Measurements from ENCODE around the gene TPCN2. TPM values are rescaled to one million over a fixed set of nuclear protein-coding genes. Genes with fewer than 3 reads are reported as not detected.

The TPCN2 gene
- total RNA-seq, 6 experiments from 2014 or later, result 10.7 to 27.2 (median 15.6) TPM

- peaks cover 0 to 9% (median 4%) of the 10 kb centered on the region in 4 donors for H3K4me1 ChIP-seq
- WGBS (ENCODE audit: insufficient coverage, low coverage, low lambda C conversion rate, missing lambda C conversion rate), result 60% methylated on average over 3 of the region's 21 CpGs
- DNase-seq (no peak), ATAC-seq (no peak)
- no peak overlapping the region for H3K4me3 ChIP-seq
- H3K9me3 ChIP-seq, result no peaks in the 10 kb centered on the region
- H3K36me3 ChIP-seq, result no peaks in the 10 kb centered on the region
- intact Hi-C loops (cut with DNase I), result loop anchor here in 1 of 2 donors (10.0 kb wide), 1 partner anchor 305 kb away; no protein-coding TSS in a partner anchor
- H3K27ac ChIP-seq, result no peak overlapping the region
- H3K27me3 ChIP-seq, result no peaks in the 10 kb centered on the region
- TF ChIP-seq POLR2A (IDR thresholded peaks at IDR 0.05), result no peak
- TF ChIP-seq, protein P1, sequence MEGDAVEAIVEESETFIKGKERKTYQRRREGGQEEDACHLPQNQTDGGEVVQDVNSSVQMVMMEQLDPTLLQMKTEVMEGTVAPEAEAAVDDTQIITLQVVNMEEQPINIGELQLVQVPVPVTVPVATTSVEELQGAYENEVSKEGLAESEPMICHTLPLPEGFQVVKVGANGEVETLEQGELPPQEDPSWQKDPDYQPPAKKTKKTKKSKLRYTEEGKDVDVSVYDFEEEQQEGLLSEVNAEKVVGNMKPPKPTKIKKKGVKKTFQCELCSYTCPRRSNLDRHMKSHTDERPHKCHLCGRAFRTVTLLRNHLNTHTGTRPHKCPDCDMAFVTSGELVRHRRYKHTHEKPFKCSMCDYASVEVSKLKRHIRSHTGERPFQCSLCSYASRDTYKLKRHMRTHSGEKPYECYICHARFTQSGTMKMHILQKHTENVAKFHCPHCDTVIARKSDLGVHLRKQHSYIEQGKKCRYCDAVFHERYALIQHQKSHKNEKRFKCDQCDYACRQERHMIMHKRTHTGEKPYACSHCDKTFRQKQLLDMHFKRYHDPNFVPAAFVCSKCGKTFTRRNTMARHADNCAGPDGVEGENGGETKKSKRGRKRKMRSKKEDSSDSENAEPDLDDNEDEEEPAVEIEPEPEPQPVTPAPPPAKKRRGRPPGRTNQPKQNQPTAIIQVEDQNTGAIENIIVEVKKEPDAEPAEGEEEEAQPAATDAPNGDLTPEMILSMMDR (IDR thresholded peaks at IDR 0.05), result no peak
Observed at GRCh38 chr11:69120096-69120875, 71.6 kb downstream of the TPCN2 start.

DNA sequence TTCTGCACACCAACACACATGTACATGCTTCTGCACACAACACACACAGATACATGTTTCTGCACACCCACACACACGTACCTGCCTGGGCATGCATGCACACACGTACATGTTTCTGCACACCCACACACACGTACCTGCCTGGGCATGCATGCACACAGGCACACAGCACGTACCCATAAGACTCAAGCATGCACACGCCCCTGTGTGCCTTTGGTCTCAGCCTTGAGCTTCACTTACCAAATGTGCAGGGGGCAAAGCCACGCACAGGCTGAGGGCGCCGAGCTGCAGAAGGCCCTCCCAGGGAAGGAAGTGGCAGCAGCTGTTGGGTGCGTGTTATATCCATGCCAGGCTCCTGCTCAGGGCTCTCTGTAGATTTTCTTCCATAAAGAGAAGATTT, 72.3 kb downstream of the TPCN2 start:
- 83% methylated on average over 7 of the region's 9 CpGs for WGBS (ENCODE audit: insufficient coverage, low coverage, low lambda C conversion rate, missing lambda C conversion rate)
- intact Hi-C loops (cut with DNase I), result loop anchor here in 1 of 2 donors (10.0 kb wide), 1 partner anchor 304 kb away; no protein-coding TSS in a partner anchor
- H3K4me3 ChIP-seq, result no peak overlapping the region
- ATAC-seq, result no peak
- TF ChIP-seq, protein P1 (IDR thresholded peaks at IDR 0.05), result no peak
- no peak for TF ChIP-seq POLR2A (IDR thresholded peaks at IDR 0.05)
- H3K36me3 ChIP-seq, result no peaks in the 10 kb centered on the region
- H3K27me3 ChIP-seq, result no peaks in the 10 kb centered on the region
- peaks cover 0 to 9% (median 3%) of the 10 kb centered on the region in 4 donors for H3K4me1 ChIP-seq
- H3K9me3 ChIP-seq, result no peaks in the 10 kb centered on the region
- H3K27ac ChIP-seq, result no peak overlapping the region
- DNase-seq, result no peak

GRCh38 chr11:69121621-69122325, 73.0 kb downstream of the TPCN2 start:
- TF ChIP-seq, protein P1 (IDR thresholded peaks at IDR 0.05), result no peak
- TF ChIP-seq POLR2A (IDR thresholded peaks at IDR 0.05), result no peak
- DNase-seq (no peak), ATAC-seq (no peak)
- intact Hi-C loops (cut with DNase I), result loop anchor here in 1 of 2 donors (10.0 kb wide), 1 partner anchor 303 kb away; no protein-coding TSS in a partner anchor
- no peaks in the 10 kb centered on the region for H3K36me3 ChIP-seq
- no peaks in the 10 kb centered on the region for H3K27me3 ChIP-seq
- no peak overlapping the region for H3K4me3 ChIP-seq
- peaks cover 0 to 9% (median 3%) of the 10 kb centered on the region in 4 donors for H3K4me1 ChIP-seq
- no peaks in the 10 kb centered on the region for H3K9me3 ChIP-seq
- no peak overlapping the region for H3K27ac ChIP-seq
- 50% methylated on average over 4 of the region's 19 CpGs for WGBS (ENCODE audit: insufficient coverage, low coverage, low lambda C conversion rate, missing lambda C conversion rate)

DNA sequence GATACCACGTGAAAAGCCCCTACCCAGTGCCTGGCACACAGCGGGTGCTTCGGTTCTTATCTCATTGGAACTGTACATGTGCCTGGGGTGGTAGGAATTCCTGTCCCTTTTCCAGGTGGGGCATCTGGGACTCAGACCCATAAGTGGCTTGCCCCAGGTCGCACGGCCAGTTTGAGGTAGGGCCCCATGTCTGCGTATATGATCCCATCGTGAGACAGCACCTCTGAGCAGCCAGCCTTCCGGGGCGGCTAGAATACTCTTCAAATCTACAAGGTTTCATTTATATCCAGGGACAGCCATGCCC, 73.5 kb downstream of the TPCN2 start:
- peaks cover 0 to 9% (median 3%) of the 10 kb centered on the region in 4 donors for H3K4me1 ChIP-seq
- no CpG with 5 or more reads among the region's 9 CpGs for WGBS (ENCODE audit: insufficient coverage, low coverage, low lambda C conversion rate, missing lambda C conversion rate)
- no peak for ATAC-seq
- no peak overlapping the region for H3K27ac ChIP-seq
- no peak for DNase-seq
- H3K36me3 ChIP-seq, result no peaks in the 10 kb centered on the region
- H3K9me3 ChIP-seq, result no peaks in the 10 kb centered on the region
- H3K27me3 ChIP-seq, result no peaks in the 10 kb centered on the region
- intact Hi-C loops (cut with DNase I), result loop anchor here in 1 of 2 donors (10.0 kb wide), 1 partner anchor 303 kb away; no protein-coding TSS in a partner anchor
- no peak overlapping the region for H3K4me3 ChIP-seq
- no peak for TF ChIP-seq POLR2A (IDR thresholded peaks at IDR 0.05)
- TF ChIP-seq, protein P1 (IDR thresholded peaks at IDR 0.05), result no peak
